OCI-M1 (cell line): ENCODE measurements around the gene QDPR.

Source experiments
- DNase-seq: peaks from one replicate; lab custom pipeline; 2025; lab: John Stamatoyannopoulos, UW

The QDPR gene

GRCh38 chr4:17528551-17529165, 16.8 kb upstream of the QDPR start:
- DNase-seq, result no peak

- DNase-seq, result no peak
Observed at GRCh38 chr4:17526695-17527477, 15.0 kb upstream of the QDPR start.

- DNase-seq, result no peak
Observed at GRCh38 chr4:17523662-17524061, 11.8 kb upstream of the QDPR start.

GRCh38 chr4:17521595-17521994, 9.7 kb upstream of the QDPR start:
- DNase-seq, result peak; percentile 26

- DNase-seq, result no peak
Observed at GRCh38 chr4:17517664-17518063, 5.8 kb upstream of the QDPR start.

- DNase-seq, result no peak
Observed at GRCh38 chr4:17516980-17517379, 5.1 kb upstream of the QDPR start.

- DNase-seq, result no peak
Observed at GRCh38 chr4:17515445-17516407, 3.8 kb upstream of the QDPR start.

GRCh38 chr4:17514865-17515264, 3.0 kb upstream of the QDPR start, which contains the start of gene CLRN2:
Gene CLRN2, plus strand, starts transcription at chr4:17515165. Its CDS starts 102 bp downstream, at chr4:17515267.
- no peak for DNase-seq

GRCh38 chr4:17512973-17513665, 1.2 kb upstream of the QDPR start:
- DNase-seq, result no peak

GRCh38 chr4:17511509-17511949, 361 bp downstream of the QDPR start:
- DNase-seq, result peak; percentile 57

GRCh38 chr4:17511051-17511450, 839 bp downstream of the QDPR start:
- peak; percentile 48 for DNase-seq

GRCh38 chr4:17510582-17510981, 1.3 kb downstream of the QDPR start:
- DNase-seq, result no peak

GRCh38 chr4:17504081-17504480, 7.8 kb downstream of the QDPR start:
- DNase-seq, result no peak

- DNase-seq, result no peak
Observed at GRCh38 chr4:17502756-17503155, 9.1 kb downstream of the QDPR start.

- DNase-seq, result no peak
Observed at GRCh38 chr4:17500574-17500973, 11.3 kb downstream of the QDPR start.

- no peak for DNase-seq
Observed at GRCh38 chr4:17497890-17498523, 13.9 kb downstream of the QDPR start.

- DNase-seq, result peak; percentile 28
Observed at GRCh38 chr4:17494258-17495190, 17.4 kb downstream of the QDPR start.

GRCh38 chr4:17493619-17494018, 18.3 kb downstream of the QDPR start:
- peak; percentile 3 for DNase-seq

- no peak for DNase-seq
Observed at GRCh38 chr4:17492876-17493275, 19.0 kb downstream of the QDPR start.
